AG09319 (cell line): ENCODE results near the gene SUPT7L.
A peak's percentile ranks its signal among the peaks of the same experiment; 100 is the strongest.

Experiments
- DNase-seq: peaks from one replicate; pipeline ENCODE4 v3.0.0-alpha.2; 2010; ENCODE audit warnings: low read depth; ENCODE audit errors: extremely low read depth
- CTCF ChIP-seq: IDR thresholded peaks from 2 replicates; pipeline ENCODE4 v1.5.1; 2011; ENCODE audit warnings: low read depth, mild to moderate bottlenecking, inconsistent platforms, low read length, moderate library complexity

The SUPT7L gene

GRCh38 chr2:27709326-27709725 lies 45.9 kb upstream of the SUPT7L start:
- no peak for TF ChIP-seq CTCF
- DNase-seq, result no peak

GRCh38 chr2:27708666-27709065 lies 45.3 kb upstream of the SUPT7L start:
- DNase-seq, result no peak
- no peak for TF ChIP-seq CTCF

DNA sequence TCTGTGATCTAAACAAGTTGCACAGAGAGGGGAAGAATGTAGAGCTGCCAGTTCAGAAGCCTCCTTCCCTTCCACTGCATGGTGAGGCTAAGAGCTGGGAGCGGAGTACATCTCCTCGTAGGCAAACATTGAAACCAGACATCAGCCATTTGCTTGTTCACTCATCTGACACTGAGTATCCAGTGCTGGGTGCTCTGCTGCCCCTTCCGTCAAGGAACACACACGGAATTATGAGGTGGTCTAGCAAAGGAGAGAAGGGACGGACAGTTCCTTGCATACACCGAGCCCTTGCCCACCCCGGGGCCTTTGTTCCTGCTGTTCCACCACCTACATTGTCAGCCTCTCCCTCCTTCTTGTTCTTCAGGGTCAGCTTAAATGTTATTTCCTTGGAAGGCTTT lies 44.8 kb upstream of the SUPT7L start:
- DNase-seq, result no peak
- TF ChIP-seq CTCF, result no peak

GRCh38 chr2:27707462-27708256 lies 44.2 kb upstream of the SUPT7L start:
- no peak for DNase-seq

GRCh38 chr2:27705851-27706622 lies 42.6 kb upstream of the SUPT7L start:
- peak; percentile 88 for DNase-seq

More at GRCh38 chr2:27707462-27708256, 44.2 kb upstream of the SUPT7L start:
- TF ChIP-seq CTCF, result no peak

DNA sequence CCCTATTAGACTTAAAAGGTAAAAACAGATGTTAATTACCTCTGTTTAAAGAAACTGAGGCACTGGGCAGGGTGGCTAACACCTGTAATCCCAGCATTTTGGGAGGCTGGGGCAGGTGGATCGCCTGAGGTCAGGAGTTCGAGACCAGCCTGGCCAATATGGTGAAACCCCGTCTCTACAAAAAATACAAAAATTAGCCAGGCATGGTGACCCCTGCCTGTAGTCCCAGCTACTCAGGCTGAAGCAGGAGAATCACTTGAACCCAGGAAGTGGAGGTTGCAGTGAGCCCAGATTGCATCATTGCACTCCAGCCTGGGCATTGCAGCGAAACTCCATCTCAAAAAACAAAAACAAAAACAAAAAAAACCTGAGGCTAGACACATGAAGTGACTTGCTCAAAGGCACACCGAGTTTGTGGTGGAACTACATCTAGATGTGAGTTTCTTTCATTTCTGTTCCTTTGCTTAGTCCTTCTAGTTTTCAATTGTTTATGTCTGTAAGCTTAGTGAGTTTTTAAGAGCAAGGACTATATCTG lies 41.0 kb upstream of the SUPT7L start:
- no peak for DNase-seq
- no peak for TF ChIP-seq CTCF

More at GRCh38 chr2:27705851-27706622, 42.6 kb upstream of the SUPT7L start:
- TF ChIP-seq CTCF, result no peak
